Measurements from ENCODE around the gene RND1.
A peak's percentile ranks its signal among the peaks of the same experiment; 100 is the strongest.

DNA sequence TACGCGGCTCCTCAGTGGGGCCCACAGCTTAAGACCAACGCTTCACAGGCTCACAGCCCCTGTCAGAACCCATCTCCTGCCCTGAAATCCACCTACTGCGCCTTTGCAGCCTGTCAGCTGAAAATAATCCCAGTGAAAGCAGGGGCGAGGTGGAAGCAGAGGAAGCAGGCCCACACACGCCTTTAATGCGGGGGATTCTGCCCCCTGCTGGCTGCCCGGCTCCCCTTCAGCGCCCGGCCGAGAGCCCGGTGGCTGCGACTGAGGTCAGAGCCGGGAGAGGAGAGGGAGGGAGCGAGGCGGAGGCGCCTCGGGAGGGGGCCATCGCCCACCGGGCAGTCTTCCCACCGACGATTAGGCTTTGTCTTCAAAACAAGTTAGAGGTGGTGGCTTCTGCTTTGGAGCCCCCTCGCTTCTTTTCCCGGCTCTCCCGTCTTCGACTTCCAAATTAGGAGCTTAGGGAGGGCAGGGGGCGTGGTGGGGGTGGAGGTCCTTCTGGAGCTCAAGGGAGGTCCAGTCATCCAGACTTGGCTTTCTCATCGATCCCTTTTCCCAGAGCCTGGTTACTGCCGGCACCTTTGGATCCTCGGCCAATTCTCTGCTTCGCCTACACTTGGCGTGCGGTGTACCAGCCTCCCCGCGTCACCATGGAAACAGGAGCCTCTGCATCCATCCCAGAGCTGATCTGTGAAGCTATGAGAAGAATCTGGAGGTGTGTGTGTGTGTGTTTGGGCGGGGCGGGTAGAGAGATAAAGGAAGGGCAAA lies 25.2 kb upstream of the RND1 start:
- no peak for TF ChIP-seq POLR2A (IDR thresholded peaks at IDR 0.05)
- TF ChIP-seq, protein P1, sequence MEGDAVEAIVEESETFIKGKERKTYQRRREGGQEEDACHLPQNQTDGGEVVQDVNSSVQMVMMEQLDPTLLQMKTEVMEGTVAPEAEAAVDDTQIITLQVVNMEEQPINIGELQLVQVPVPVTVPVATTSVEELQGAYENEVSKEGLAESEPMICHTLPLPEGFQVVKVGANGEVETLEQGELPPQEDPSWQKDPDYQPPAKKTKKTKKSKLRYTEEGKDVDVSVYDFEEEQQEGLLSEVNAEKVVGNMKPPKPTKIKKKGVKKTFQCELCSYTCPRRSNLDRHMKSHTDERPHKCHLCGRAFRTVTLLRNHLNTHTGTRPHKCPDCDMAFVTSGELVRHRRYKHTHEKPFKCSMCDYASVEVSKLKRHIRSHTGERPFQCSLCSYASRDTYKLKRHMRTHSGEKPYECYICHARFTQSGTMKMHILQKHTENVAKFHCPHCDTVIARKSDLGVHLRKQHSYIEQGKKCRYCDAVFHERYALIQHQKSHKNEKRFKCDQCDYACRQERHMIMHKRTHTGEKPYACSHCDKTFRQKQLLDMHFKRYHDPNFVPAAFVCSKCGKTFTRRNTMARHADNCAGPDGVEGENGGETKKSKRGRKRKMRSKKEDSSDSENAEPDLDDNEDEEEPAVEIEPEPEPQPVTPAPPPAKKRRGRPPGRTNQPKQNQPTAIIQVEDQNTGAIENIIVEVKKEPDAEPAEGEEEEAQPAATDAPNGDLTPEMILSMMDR (IDR thresholded peaks at IDR 0.05) = peak in 1 of 3 donors; percentile 51

All from lower leg skin (tissue), 3 donors.